H1 (cell line): ENCODE measurements around the gene CIAO2B. TPM values are rescaled to one million over a fixed set of nuclear protein-coding genes. Genes with fewer than 3 reads are reported as not detected.
"Not testable (repeated sequence)": the region's sequence is repeated elsewhere in the genome, so short reads cannot be mapped to it uniquely, and the experiment has no call there.

Experiments used
- CTCF ChIA-PET: fragments of 300-600 bp; sonication (Branson Sonifier 250); formaldehyde crosslinking; loops from one replicate; lab custom pipeline; 2021; ENCODE audit not compliant: partially characterized antibody; lab: Charles Lee
- POLR2A ChIA-PET: fragments of 300-600 bp; sonication (Branson Sonifier 250); formaldehyde crosslinking; loops from one replicate; lab custom pipeline; 2021; ENCODE audit warnings: inconsistent platforms; ENCODE audit not compliant: partially characterized antibody; lab: Charles Lee
- DNase-seq, 2 experiments: peaks; one replicate each; pipeline versions ENCODE4 v3.0.0 to v3.0.0-alpha.2; 2010 to 2022; ENCODE audit warnings: low spot score in 2 of 2, low read depth in 1 of 2, mixed read lengths in 1 of 2
- FAIRE-seq: peaks from 2 replicates; lab custom pipeline; 2011; peaks lifted over from hg19 to GRCh38; lab: Jason Lieb, UNC
- H2AFZ ChIP-seq: 2 replicates; pipeline ENCODE4 v1.8.1; 2012; ENCODE audit warnings: low read length, inconsistent platforms
- H2AK5ac ChIP-seq: 2 replicates; pipeline ENCODE4 v1.6.1; 2013; ENCODE audit warnings: low read depth, low read length
- H2BK120ac ChIP-seq: replicated peaks from 2 replicates; pipeline ENCODE3; 2013; ENCODE audit warnings: low read depth, low read length, inconsistent platforms
- H2BK12ac ChIP-seq: 2 replicates; pipeline ENCODE4 v1.6.1; 2013; ENCODE audit warnings: low read depth, low read length
- H2BK15ac ChIP-seq: 2 replicates; pipeline ENCODE4 v1.6.1; 2013; ENCODE audit warnings: low read length
- H2BK20ac ChIP-seq: 2 replicates; pipeline ENCODE4 v1.6.1; 2013; ENCODE audit warnings: low read length
- H2BK5ac ChIP-seq: 2 replicates; pipeline ENCODE4 v1.6.1; 2013; ENCODE audit warnings: low read depth, low read length
- H3K14ac ChIP-seq: 2 replicates; pipeline ENCODE4 v1.6.1; 2013; ENCODE audit warnings: inconsistent platforms; ENCODE audit not compliant: insufficient read length
- H3K18ac ChIP-seq: 2 replicates; pipeline ENCODE4 v1.6.1; 2013; ENCODE audit warnings: low read length; ENCODE audit errors: extremely low read depth
- H3K23ac ChIP-seq: 2 replicates; pipeline ENCODE4 v1.6.1; 2013; ENCODE audit warnings: inconsistent platforms; ENCODE audit not compliant: insufficient read length
- H3K23me2 ChIP-seq: 2 replicates; pipeline ENCODE4 v1.6.1; 2013; ENCODE audit warnings: low read depth, low read length
- H3K27ac ChIP-seq: 2 replicates; pipeline ENCODE4 v1.6.1; 2011; ENCODE audit warnings: low read depth, low read length, inconsistent platforms
- H3K27me3 ChIP-seq, 4 experiments: replicated peaks in 1 of 4; 1 replicate in 1 of 4; 2 replicates in 3 of 4; pipeline versions ENCODE4 v1.6.1 to v1.8.1; 2011 to 2013; ENCODE audit warnings: low read length in 3 of 4, mild to moderate bottlenecking in 3 of 4, inconsistent platforms in 2 of 4, mixed read lengths in 2 of 4, moderate library complexity in 1 of 4; ENCODE audit not compliant: control insufficient read depth in 3 of 4, insufficient read depth in 3 of 4; ENCODE audit errors: extremely low read depth in 1 of 4
- H3K36me3 ChIP-seq, 4 experiments: 2 replicates each; pipeline versions ENCODE4 v1.6.1 to v1.8.1; 2011 to 2013; ENCODE audit warnings: mild to moderate bottlenecking in 4 of 4, low read length in 3 of 4, moderate library complexity in 2 of 4, control low read depth in 1 of 4, inconsistent platforms in 1 of 4; ENCODE audit not compliant: insufficient read depth in 4 of 4, control insufficient read depth in 2 of 4
- H3K4ac ChIP-seq: replicated peaks from 2 replicates; pipeline ENCODE3; 2013; ENCODE audit warnings: low read length, low read depth, mixed read lengths, inconsistent platforms; ENCODE audit not compliant: insufficient read length
- H3K4me1 ChIP-seq, 4 experiments: replicated peaks in 1 of 4; 1 replicate in 1 of 4; 2 replicates in 3 of 4; pipeline versions ENCODE4 v1.6.1 to v1.8.1; 2011 to 2013; ENCODE audit warnings: low read length in 3 of 4, inconsistent platforms in 2 of 4, mixed read lengths in 1 of 4; ENCODE audit not compliant: insufficient read depth in 4 of 4, control insufficient read depth in 3 of 4
- H3K4me2 ChIP-seq, 2 experiments: 2 replicates each; pipeline versions ENCODE4 v1.6.1 to v1.8.1; 2011 to 2013; ENCODE audit warnings: low read depth in 2 of 2, low read length in 2 of 2, control low read depth in 1 of 2, inconsistent platforms in 1 of 2, mild to moderate bottlenecking in 1 of 2; ENCODE audit not compliant: insufficient read depth in 1 of 2
- H3K4me3 ChIP-seq, 4 experiments: fragments of 200-600, 300-600 bp in 1 of 4; sonication (generic), shearing (Covaris generic), sonication (Bioruptor Twin) in 1 of 4; 2 replicates each; pipeline versions ENCODE4 v1.5.1 to v1.8.1; 2011 to 2016; ENCODE audit warnings: low read length in 4 of 4, low read depth in 3 of 4, control low read depth in 2 of 4, inconsistent platforms in 2 of 4, mild to moderate bottlenecking in 2 of 4, mixed read lengths in 1 of 4, moderate library complexity in 1 of 4; ENCODE audit not compliant: insufficient read depth in 2 of 4; ENCODE audit errors: extremely low read depth in 1 of 4
- H3K56ac ChIP-seq: replicated peaks from 2 replicates; pipeline ENCODE3; 2013; ENCODE audit warnings: low read depth, mild to moderate bottlenecking, mixed read lengths, low read length, inconsistent platforms; ENCODE audit not compliant: insufficient read length
- H3K79me1 ChIP-seq: 2 replicates; pipeline ENCODE4 v1.6.1; 2013; ENCODE audit warnings: low read depth, low read length, control low read depth
- H3K79me2 ChIP-seq, 2 experiments: 2 replicates each; pipeline versions ENCODE4 v1.6.1 to v1.8.1; 2012 to 2013; ENCODE audit warnings: low read length in 2 of 2, mild to moderate bottlenecking in 2 of 2, inconsistent platforms in 1 of 2; ENCODE audit not compliant: insufficient read depth in 2 of 2, control insufficient read depth in 1 of 2
- H3K9ac ChIP-seq, 4 experiments: replicated peaks in 1 of 4; 1 replicate in 1 of 4; 2 replicates in 3 of 4; pipeline versions ENCODE4 v1.6.1 to v1.8.1; 2011 to 2013; ENCODE audit warnings: low read depth in 3 of 4, low read length in 3 of 4, control low read depth in 2 of 4, mild to moderate bottlenecking in 2 of 4, moderate library complexity in 2 of 4, inconsistent platforms in 1 of 4; ENCODE audit errors: extremely low read depth in 1 of 4
- H3K9me3 ChIP-seq, 2 experiments: 2 replicates each; pipeline versions ENCODE4 v1.6.1 to v1.8.1; 2012 to 2013; ENCODE audit warnings: mild to moderate bottlenecking in 2 of 2, moderate library complexity in 2 of 2, control low read depth in 1 of 2, inconsistent platforms in 1 of 2, low read depth in 1 of 2, low read length in 1 of 2, mixed read lengths in 1 of 2; ENCODE audit not compliant: insufficient read depth in 2 of 2
- H4K20me1 ChIP-seq, 2 experiments: replicated peaks in 1 of 2; 2 replicates each; pipeline versions ENCODE3 to v1.8.1; 2011 to 2013; ENCODE audit warnings: inconsistent platforms in 2 of 2, low read length in 2 of 2, mild to moderate bottlenecking in 1 of 2; ENCODE audit not compliant: insufficient read depth in 2 of 2, control insufficient read depth in 1 of 2
- H4K5ac ChIP-seq: 2 replicates; pipeline ENCODE4 v1.6.1; 2013; ENCODE audit warnings: low read length, low read depth, mixed read lengths, inconsistent platforms; ENCODE audit not compliant: insufficient read length
- H4K8ac ChIP-seq: 2 replicates; pipeline ENCODE4 v1.8.0; 2013; ENCODE audit warnings: mild to moderate bottlenecking, moderate library complexity, low read length, inconsistent platforms; ENCODE audit not compliant: insufficient read depth; ENCODE audit errors: extremely low read depth
- H4K91ac ChIP-seq: replicated peaks from 2 replicates; pipeline ENCODE3; 2013; ENCODE audit warnings: low read length, mixed read lengths, inconsistent platforms; ENCODE audit not compliant: insufficient read length
- WGBS, 2 experiments: shearing (Covaris generic) in 1 of 2; methylation state at CpG; one replicate each; pipeline versions ENCODE4 v1.1.6 to v1.1.7; 2013 to 2015; ENCODE audit warnings: low lambda C conversion rate in 2 of 2, mixed read lengths in 2 of 2, inconsistent platforms in 1 of 2, low coverage in 1 of 2, missing lambda C conversion rate in 1 of 2; ENCODE audit not compliant: insufficient replicate concordance in 2 of 2, insufficient coverage in 1 of 2, insufficient read length in 1 of 2; ENCODE audit errors: extremely low coverage in 1 of 2, missing lambda C conversion rate in 1 of 2; 5-methylcytosine and 5-hydroxymethylcytosine counted together
- polyA plus RNA-seq, 7 experiments: library from polyadenylated mRNA; depleted of rRNA in 3 of 7; stranded (reverse) in 5 of 7; unstranded in 2 of 7; fragments of >200 nt in 5 of 7; fragments of 200-250 nt in 2 of 7; gene quantifications; 1 replicate in 5 of 7; 2 replicates in 1 of 7; 4 replicates in 1 of 7; pipeline versions ENCODE4 v1.2.1 to v1.2.3, GENCODE V29; 2011 to 2013; ENCODE audit warnings: missing spikeins in 2 of 7, mixed read lengths in 2 of 7
- total RNA-seq: library from RNA; stranded (reverse); fragmentation: NEBNext Ultra II Directional; extraction: Animal tissue kit (Norgen Biotek cat#: 25700); gene quantifications from 2 replicates; pipeline ENCODE4 v1.2.1, GENCODE V29; 2021

Gene CIAO2B
- total and polyA plus RNA-seq, 2 of the 8 experiments (the other 6 are each of a cell fraction or from before 2014, with no cell fraction given), result 65.6 to 248 TPM

DNA sequence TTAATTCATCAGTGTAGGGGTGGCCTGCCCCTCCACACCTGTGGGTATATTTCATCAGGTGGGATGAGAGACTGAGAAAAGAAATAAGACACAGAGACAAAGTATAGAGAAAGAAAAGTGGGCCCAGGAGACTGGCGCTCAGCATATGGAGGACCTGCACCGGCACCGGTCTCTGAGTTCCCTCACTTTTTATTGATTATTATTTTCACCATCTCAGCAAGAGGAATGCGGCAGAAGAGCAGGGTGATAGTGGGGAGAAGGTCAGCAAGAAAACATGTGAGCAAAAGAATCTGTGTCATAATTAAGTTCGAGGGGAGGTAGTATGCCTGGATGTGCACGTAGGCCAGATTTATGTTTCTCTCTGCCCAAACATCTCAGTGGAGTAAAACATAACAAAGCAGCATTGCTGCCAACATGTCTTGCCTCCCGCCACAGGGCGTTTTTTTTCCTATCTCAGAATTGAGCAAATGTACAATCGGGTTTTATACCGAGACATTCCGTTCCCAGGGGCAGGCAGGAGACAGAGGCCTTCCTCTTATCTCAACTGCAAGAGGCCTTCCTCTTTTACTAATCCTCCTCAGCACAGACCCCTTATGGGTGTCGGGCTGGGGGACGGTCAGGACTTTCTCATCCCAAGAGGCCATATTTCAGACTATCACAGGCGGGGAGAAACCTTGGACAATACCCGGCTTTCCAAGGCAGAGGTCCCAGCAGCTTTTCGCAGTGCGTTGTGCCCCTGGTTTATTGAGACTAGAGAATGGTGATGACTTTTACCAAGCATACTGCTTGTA is 21.4 kb upstream of the CIAO2B start:
- H3K4me3 ChIP-seq, H3K9me3 ChIP-seq, H3K18ac ChIP-seq, H2BK20ac ChIP-seq, H3K79me2 ChIP-seq, H2BK120ac ChIP-seq, H2BK15ac ChIP-seq, H2AFZ ChIP-seq, H3K9ac ChIP-seq, H4K91ac ChIP-seq, H2BK5ac ChIP-seq, FAIRE-seq, H4K5ac ChIP-seq, H3K56ac ChIP-seq, H4K8ac ChIP-seq, H2BK12ac ChIP-seq, H3K36me3 ChIP-seq, H3K79me1 ChIP-seq, DNase-seq, H3K14ac ChIP-seq, H2AK5ac ChIP-seq, H3K4me2 ChIP-seq, H3K27me3 ChIP-seq, H3K23ac ChIP-seq, POLR2A ChIA-PET, H3K4ac ChIP-seq, H3K23me2 ChIP-seq, H3K27ac ChIP-seq, H3K4me1 ChIP-seq, H4K20me1 ChIP-seq: not testable (repeated sequence)
- WGBS, 2 experiments, result 89% methylated on average over 17 of the region's 17 CpGs; no CpG with 5 or more reads in 1 of the 2 experiments
- CTCF ChIA-PET, result interaction anchor here (0.6 to 12.2 kb wide), 8 partner anchors 9 to 242 kb away, joined by 3 to 130 read pairs (median 6); no protein-coding TSS in a partner anchor
